ENCODE results near the gene TIGD6. TPM values are rescaled to one million over a fixed set of nuclear protein-coding genes. Genes with fewer than 3 reads are reported as not detected.

Gene TIGD6
- total RNA-seq, 1 donor from 2014 or later: 2.5 TPM

GRCh38 chr5:150007050-150007449 lies 6.6 kb upstream of the TIGD6 start:
- no peak for DNase-seq
- H3K27me3 Mint-ChIP-seq: no peaks in the 10 kb centered on the region
- intact Hi-C loops (cut with micrococcal nuclease): loop anchor here (10.0 kb wide), 2 partner anchors 208 to 448 kb away; no protein-coding TSS in a partner anchor
- peaks cover 69% of the 10 kb centered on the region for H3K36me3 Mint-ChIP-seq (ENCODE audit: low read depth)
- no peak overlapping the region for H3K4me3 Mint-ChIP-seq
- H3K4me1 Mint-ChIP-seq: peaks cover 31% of the 10 kb centered on the region
- no peak overlapping the region for H3K27ac Mint-ChIP-seq
- H3K9me3 Mint-ChIP-seq: no peaks in the 10 kb centered on the region

DNA sequence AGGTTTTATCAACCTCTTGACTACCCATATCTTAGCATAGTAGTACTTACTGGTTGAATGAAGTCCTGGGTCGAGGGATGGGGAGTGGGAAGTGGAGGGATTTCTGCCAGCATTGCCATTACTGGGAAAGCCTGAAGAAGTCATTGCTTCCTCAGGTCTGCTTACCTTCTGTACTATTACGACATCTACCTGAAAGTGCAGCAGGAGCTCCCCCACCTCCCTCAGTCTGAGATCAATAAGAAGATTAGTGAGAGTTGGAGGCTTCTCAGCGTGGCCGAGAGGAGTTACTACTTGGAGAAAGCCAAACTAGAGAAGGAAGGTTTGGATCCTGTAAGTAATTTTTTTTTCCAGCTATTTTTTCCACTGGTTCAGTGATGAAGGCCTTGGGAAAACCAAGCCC lies 5.9 kb upstream of the TIGD6 start:
- Mint-ChIP-seq H3K27me3 (no peaks in the 10 kb centered on the region), H3K9me3 (no peaks in the 10 kb centered on the region), H3K4me3 (no peak overlapping the region), H3K4me1 (peaks cover 37% of the 10 kb centered on the region), H3K27ac (no peak overlapping the region), H3K36me3 (ENCODE audit: low read depth) (peaks cover 69% of the 10 kb centered on the region)
- no peak for DNase-seq
- intact Hi-C loops (cut with micrococcal nuclease): loop anchor here (10.0 kb wide), 2 partner anchors 208 to 448 kb away; no protein-coding TSS in a partner anchor

- Mint-ChIP-seq H3K4me3 (peak overlapping the region; percentile 86), H3K27me3 (no peaks in the 10 kb centered on the region), H3K27ac (peak overlapping the region; percentile 97), H3K4me1 (peaks cover 41% of the 10 kb centered on the region), H3K36me3 (ENCODE audit: low read depth) (peaks cover 34% of the 10 kb centered on the region), H3K9me3 (no peaks in the 10 kb centered on the region)
- DNase-seq: peak; percentile 90
- intact Hi-C loops (cut with micrococcal nuclease): loop anchor here (1.0 to 10.0 kb wide), 6 partner anchors 43 to 453 kb away; partner anchors contain the start of genes CD74, PPARGC1B and TCOF1
Observed at GRCh38 chr5:150001660-150002486, 1.4 kb upstream of the TIGD6 start.

DNA sequence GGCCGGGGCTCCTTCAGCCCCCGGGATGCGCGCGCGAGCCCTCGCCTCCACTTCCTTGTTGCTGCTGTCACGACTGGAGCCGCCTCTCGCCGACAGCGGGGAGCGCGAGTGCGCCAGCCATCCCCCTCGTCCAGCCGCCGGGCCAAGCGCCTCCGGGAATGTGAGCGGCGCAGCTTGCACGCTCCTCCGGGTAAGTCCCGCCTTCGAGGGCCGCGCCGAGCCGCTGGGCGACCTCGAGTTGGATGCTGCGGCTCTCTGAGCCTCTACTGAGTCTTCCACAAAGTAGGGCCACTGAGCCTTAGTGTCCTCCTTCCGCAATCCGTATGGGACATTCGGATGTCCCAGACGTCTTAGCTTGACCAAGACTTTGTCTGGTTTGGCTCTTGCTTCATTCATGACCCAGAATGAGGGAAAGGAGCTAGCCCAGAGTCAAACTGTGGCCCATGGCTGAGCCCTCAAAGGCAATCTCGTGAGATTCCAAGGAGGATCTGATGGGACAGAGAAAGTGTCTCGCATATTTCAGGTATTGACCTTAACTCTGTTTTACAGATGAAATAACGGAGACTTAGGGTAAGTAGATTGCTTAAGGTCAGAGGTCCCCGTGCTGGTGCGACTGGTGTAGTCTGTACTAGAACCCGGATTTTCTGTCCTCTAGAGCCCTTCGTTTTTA lies 671 bp upstream of the TIGD6 start:
- DNase-seq: peak; percentile 84
- peak overlapping the region; percentile 86 for H3K4me3 Mint-ChIP-seq
- intact Hi-C loops (cut with micrococcal nuclease): loop anchor here (1.0 to 10.0 kb wide), 6 partner anchors 42 to 454 kb away; partner anchors contain the start of genes CD74, PPARGC1B and TCOF1
- no peaks in the 10 kb centered on the region for H3K27me3 Mint-ChIP-seq
- peaks cover 27% of the 10 kb centered on the region for H3K36me3 Mint-ChIP-seq (ENCODE audit: low read depth)
- peak overlapping the region; percentile 97 for H3K27ac Mint-ChIP-seq
- no peaks in the 10 kb centered on the region for H3K9me3 Mint-ChIP-seq
- H3K4me1 Mint-ChIP-seq: peaks cover 41% of the 10 kb centered on the region

DNA sequence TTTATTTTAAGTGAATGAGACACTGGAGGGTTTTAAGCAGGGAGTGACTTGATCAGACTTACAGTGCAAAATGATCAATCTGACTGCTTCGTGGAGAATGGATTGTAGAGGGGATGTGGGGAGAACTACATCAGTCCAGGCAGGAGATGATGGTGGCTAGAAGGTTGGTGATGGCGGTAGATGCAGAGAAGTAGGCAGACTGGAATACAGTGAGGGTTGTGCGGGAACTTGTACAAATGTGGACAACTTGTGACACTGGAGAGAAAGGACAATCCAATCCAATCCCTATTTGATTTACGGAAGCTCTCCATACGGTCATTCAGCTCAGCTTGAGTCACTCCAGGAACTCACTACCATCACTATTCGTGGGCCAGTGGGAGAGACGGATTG lies 593 bp downstream of the TIGD6 start:
- Mint-ChIP-seq H3K27me3 (no peaks in the 10 kb centered on the region), H3K9me3 (no peaks in the 10 kb centered on the region), H3K36me3 (ENCODE audit: low read depth) (peaks cover 26% of the 10 kb centered on the region), H3K4me3 (peak overlapping the region; percentile 86), H3K27ac (peak overlapping the region; percentile 88), H3K4me1 (peaks cover 40% of the 10 kb centered on the region)
- DNase-seq: no peak
- intact Hi-C loops (cut with micrococcal nuclease): loop anchor here (2.0 to 10.0 kb wide), 5 partner anchors 215 to 455 kb away; partner anchors contain the start of genes CD74, PPARGC1B and TCOF1

GRCh38 chr5:149999359-149999758 lies 1.1 kb downstream of the TIGD6 start:
- intact Hi-C loops (cut with micrococcal nuclease): no loop called here
- no peak for DNase-seq
- peaks cover 23% of the 10 kb centered on the region for H3K36me3 Mint-ChIP-seq (ENCODE audit: low read depth)
- peak overlapping the region; percentile 88 for H3K27ac Mint-ChIP-seq
- H3K4me3 Mint-ChIP-seq: peak overlapping the region; percentile 86
- H3K9me3 Mint-ChIP-seq: no peaks in the 10 kb centered on the region
- peaks cover 38% of the 10 kb centered on the region for H3K4me1 Mint-ChIP-seq
- H3K27me3 Mint-ChIP-seq: no peaks in the 10 kb centered on the region

DNA sequence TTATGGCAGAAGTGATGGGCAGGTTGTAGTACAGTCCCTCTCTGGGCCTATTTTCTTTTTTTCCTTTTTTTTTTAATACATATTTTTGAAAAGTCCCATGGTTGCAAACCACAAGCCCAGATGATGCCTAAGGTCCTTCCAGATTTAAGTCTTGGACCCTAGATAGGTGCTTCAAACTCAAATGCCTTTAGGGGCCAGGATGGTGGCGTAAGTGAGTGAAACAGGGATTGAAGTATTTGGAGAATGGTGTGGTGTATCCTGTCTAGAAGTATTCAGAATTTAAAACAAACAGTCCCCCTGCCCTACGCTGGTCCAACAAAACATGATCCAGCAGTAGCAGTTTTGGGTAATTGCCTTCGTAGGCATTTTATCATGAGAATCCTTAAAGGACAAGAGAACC lies 2.2 kb downstream of the TIGD6 start:
- H3K36me3 Mint-ChIP-seq (ENCODE audit: low read depth): peaks cover 16% of the 10 kb centered on the region
- H3K4me3 Mint-ChIP-seq: no peak overlapping the region
- no peak for DNase-seq
- H3K27ac Mint-ChIP-seq: no peak overlapping the region
- no peaks in the 10 kb centered on the region for H3K9me3 Mint-ChIP-seq
- H3K4me1 Mint-ChIP-seq: peaks cover 31% of the 10 kb centered on the region
- intact Hi-C loops (cut with micrococcal nuclease): no loop called here
- H3K27me3 Mint-ChIP-seq: no peaks in the 10 kb centered on the region

- no peak overlapping the region for H3K4me3 Mint-ChIP-seq
- DNase-seq: no peak
- H3K27me3 Mint-ChIP-seq: no peaks in the 10 kb centered on the region
- intact Hi-C loops (cut with micrococcal nuclease): no loop called here
- H3K9me3 Mint-ChIP-seq: no peaks in the 10 kb centered on the region
- no peak overlapping the region for H3K27ac Mint-ChIP-seq
- peaks cover 4% of the 10 kb centered on the region for H3K36me3 Mint-ChIP-seq (ENCODE audit: low read depth)
- peaks cover 14% of the 10 kb centered on the region for H3K4me1 Mint-ChIP-seq
Observed at GRCh38 chr5:149996205-149996890, 4.1 kb downstream of the TIGD6 start.

- intact Hi-C loops (cut with micrococcal nuclease): no loop called here
- DNase-seq: no peak
- Mint-ChIP-seq H3K27ac (no peak overlapping the region), H3K4me3 (no peak overlapping the region), H3K36me3 (ENCODE audit: low read depth) (peaks cover 4% of the 10 kb centered on the region), H3K9me3 (no peaks in the 10 kb centered on the region), H3K27me3 (no peaks in the 10 kb centered on the region), H3K4me1 (peaks cover 14% of the 10 kb centered on the region)
Observed at GRCh38 chr5:149995385-149996204, 4.9 kb downstream of the TIGD6 start.

DNA sequence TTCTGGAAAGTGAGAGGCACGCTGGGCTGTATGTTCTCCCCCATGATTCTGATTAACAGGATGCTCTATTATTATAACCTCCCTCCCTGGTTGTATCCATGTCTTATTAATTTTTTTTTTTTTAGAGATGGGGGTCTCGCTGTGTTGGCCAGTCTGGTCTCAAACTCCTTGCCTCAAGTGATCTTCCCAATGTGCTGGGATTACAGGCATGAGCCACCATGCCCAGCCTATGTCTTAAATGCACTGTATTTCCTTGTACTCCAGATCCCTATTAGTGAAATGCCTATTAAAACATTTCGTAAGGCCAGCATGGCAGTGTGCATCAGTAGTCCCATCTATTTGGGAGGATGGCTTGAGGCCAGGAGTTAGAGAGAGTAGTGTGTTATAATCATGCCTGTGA lies 7.0 kb downstream of the TIGD6 start:
- H3K36me3 Mint-ChIP-seq (ENCODE audit: low read depth): peaks cover 4% of the 10 kb centered on the region
- H3K9me3 Mint-ChIP-seq: no peaks in the 10 kb centered on the region
- no peak overlapping the region for H3K27ac Mint-ChIP-seq
- intact Hi-C loops (cut with micrococcal nuclease): no loop called here
- no peak for DNase-seq
- no peaks in the 10 kb centered on the region for H3K4me1 Mint-ChIP-seq
- no peak overlapping the region for H3K4me3 Mint-ChIP-seq
- no peaks in the 10 kb centered on the region for H3K27me3 Mint-ChIP-seq

DNA sequence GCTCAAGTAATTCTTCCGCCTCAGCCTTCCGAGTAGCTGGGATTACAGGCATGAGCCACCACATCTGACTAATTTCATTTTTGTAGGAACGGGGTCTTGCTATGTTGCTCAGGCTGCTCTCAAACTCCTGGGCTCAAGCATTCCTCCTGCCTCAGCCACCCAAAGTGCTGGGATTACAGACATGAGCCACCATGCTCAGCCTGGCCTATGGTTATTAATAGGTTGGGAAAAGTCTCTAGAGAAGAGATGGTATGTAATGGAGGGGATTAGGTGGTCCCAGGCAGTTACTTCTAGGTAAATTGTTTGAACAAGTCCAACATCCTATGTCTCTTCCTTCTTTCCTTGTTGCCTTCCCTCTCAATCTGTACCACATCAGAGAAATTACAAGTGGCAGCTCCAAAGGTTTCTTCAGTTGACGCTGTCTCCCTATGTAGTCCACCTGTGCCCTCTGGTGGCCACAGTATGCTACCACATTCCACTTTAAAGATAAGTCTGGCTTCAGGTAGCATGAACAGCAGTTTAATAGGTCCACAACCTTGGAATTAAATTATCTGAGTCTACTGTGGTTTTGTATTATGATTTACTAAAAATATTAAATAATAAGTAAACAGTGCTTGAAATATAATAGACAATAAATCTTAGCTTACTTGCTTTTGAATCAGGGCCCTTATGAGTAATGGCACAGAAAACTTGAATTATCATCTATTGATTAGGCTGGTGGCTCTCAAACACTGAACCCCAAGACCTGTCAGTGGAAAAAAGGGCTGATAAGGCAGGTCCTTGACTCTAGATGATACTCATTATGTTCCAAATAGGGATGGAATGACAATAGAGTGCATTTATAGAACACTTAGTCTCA lies 9.7 kb downstream of the TIGD6 start:
- Mint-ChIP-seq H3K9me3 (no peaks in the 10 kb centered on the region), H3K27ac (no peak overlapping the region), H3K4me3 (no peak overlapping the region), H3K36me3 (ENCODE audit: low read depth) (peaks cover 4% of the 10 kb centered on the region), H3K4me1 (no peaks in the 10 kb centered on the region), H3K27me3 (no peaks in the 10 kb centered on the region)
- intact Hi-C loops (cut with micrococcal nuclease): loop anchor here (1.0 to 2.0 kb wide), 3 partner anchors 30 to 354 kb away; partner anchors contain the start of gene SLC26A2
- peak; percentile 89 for DNase-seq

DNA sequence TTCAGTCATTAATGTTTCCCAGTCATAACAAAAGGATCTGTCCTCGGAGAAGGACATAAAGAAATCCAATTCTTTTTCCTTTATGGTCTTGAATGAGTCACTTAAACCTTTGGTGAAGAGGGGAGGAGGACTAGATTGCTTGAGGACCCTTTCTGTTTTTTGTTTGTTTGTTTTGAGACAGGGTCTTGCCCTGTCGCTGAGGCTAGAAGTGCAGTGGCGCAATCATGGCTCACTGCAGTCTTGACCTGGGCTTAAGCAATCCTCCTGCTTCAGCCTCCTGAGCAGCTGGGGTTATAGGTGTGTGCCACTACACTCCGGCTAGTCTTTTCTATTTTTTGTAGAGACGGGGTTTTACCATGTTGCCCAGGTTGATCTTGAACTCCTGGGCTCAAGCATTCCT lies 12.3 kb downstream of the TIGD6 start:
- Mint-ChIP-seq H3K9me3 (no peaks in the 10 kb centered on the region), H3K27ac (no peak overlapping the region), H3K36me3 (ENCODE audit: low read depth) (no peaks in the 10 kb centered on the region), H3K27me3 (no peaks in the 10 kb centered on the region), H3K4me3 (no peak overlapping the region), H3K4me1 (no peaks in the 10 kb centered on the region)
- intact Hi-C loops (cut with micrococcal nuclease): no loop called here
- no peak for DNase-seq
